Loucy (cell line): ENCODE measurements around the gene ALDH1A1.

Experiments used
- H2AFZ ChIP-seq: fragments of 200-600 bp; sonication (generic); 2 replicates; pipeline ENCODE4 v1.6.0; 2016; ENCODE audit warnings: antibody characterized with exemption, mild to moderate bottlenecking, low read length, moderate library complexity
- H3F3A ChIP-seq: fragments of 200-600 bp; 2 replicates; pipeline ENCODE4 v1.6.0; 2016; ENCODE audit warnings: antibody characterized with exemption, low read depth, mild to moderate bottlenecking
- H3K27me3 ChIP-seq: fragments of 200-600 bp; sonication (generic); 2 replicates; pipeline ENCODE4 v1.6.1; 2014; ENCODE audit warnings: low read length, mild to moderate bottlenecking; ENCODE audit not compliant: insufficient read depth, poor library complexity, severe bottlenecking
- H3K36me3 ChIP-seq: fragments of 200-600 bp; sonication (generic); 2 replicates; pipeline ENCODE4 v1.6.1; 2016; ENCODE audit warnings: low read length; ENCODE audit not compliant: insufficient read depth
- H3K4me1 ChIP-seq: fragments of 200-600 bp; sonication (generic); 2 replicates; pipeline ENCODE4 v1.5.1; 2014; ENCODE audit warnings: low read length, mild to moderate bottlenecking; ENCODE audit not compliant: insufficient read depth, poor library complexity, severe bottlenecking
- H3K4me2 ChIP-seq: fragments of 200-600 bp; sonication (generic); 2 replicates; pipeline ENCODE4 v1.6.0; 2014; ENCODE audit warnings: antibody characterized with exemption, low read length, low read depth, mild to moderate bottlenecking; ENCODE audit not compliant: poor library complexity, severe bottlenecking
- H3K4me3 ChIP-seq: fragments of 200-600 bp; sonication (generic); 2 replicates; pipeline ENCODE4 v1.5.1; 2014; ENCODE audit warnings: low read length, mild to moderate bottlenecking, mixed read lengths; ENCODE audit not compliant: poor library complexity, severe bottlenecking
- H3K79me2 ChIP-seq: fragments of 200-600 bp; sonication (generic); 2 replicates; pipeline ENCODE4 v1.6.1; 2014; ENCODE audit warnings: low read length; ENCODE audit not compliant: insufficient read depth
- H3K9ac ChIP-seq: fragments of 200-600 bp; sonication (generic); 2 replicates; pipeline ENCODE4 v1.6.0; 2014; ENCODE audit warnings: mild to moderate bottlenecking, low read depth, low read length, moderate library complexity; ENCODE audit not compliant: poor library complexity, severe bottlenecking
- H3K9me2 ChIP-seq: fragments of 200-600 bp; sonication (generic); replicated peaks from 2 replicates; pipeline ENCODE4 v1.6.1; 2016; ENCODE audit warnings: low read depth, low read length, mixed read lengths
- H3K9me3 ChIP-seq: fragments of 200-600 bp; sonication (generic); 2 replicates; pipeline ENCODE4 v1.6.1; 2014; ENCODE audit warnings: mild to moderate bottlenecking, antibody characterized with exemption, low read length, low read depth; ENCODE audit not compliant: insufficient read depth
- H4K20me1 ChIP-seq: fragments of 200-600 bp; sonication (generic); 2 replicates; pipeline ENCODE4 v1.6.0; 2014; ENCODE audit warnings: antibody characterized with exemption, low read length, mild to moderate bottlenecking; ENCODE audit not compliant: insufficient read depth, poor library complexity, severe bottlenecking
- CTCF ChIP-seq: fragments of 200-600 bp; sonication (generic); conservative IDR thresholded peaks from 2 replicates; pipeline ENCODE4 v1.5.1; 2014; ENCODE audit warnings: mild to moderate bottlenecking, antibody characterized with exemption, low read length
- EZH2phosphoT487 ChIP-seq: fragments of 200-600 bp; IDR thresholded peaks from 2 replicates; pipeline ENCODE4 v1.6.1; 2018; ENCODE audit warnings: antibody characterized with exemption, mild to moderate bottlenecking, moderate library complexity, borderline replicate concordance

The ALDH1A1 gene

DNA sequence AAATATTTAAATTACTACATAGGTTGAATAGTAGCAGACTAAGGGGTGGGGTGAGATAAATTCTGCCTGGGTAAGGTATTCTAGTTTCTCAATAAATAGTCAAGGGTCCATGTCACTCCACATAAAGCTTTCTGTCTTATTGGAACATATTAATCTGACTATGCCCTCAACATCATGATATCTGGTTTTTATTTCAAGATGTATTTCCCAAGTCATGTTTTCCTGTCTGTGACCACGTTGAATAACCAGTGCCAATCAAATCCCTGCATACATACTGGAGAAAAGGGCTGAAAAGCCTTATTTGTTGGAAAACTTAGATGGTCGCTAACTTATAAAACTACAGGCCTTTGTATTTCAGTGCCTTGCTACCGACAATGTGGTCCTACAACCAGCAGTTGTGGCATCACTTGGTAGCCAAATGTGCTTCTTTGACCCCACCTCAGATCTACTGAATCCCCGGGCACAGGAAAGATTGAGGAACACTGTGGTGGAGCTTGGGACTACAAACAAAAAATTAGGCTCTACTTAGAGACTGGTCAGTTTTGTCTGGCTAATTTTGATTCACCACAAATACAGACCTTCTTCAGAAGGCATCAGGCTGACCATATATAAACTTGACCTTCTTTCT, 39.4 kb downstream of the ALDH1A1 start:
- TF ChIP-seq CTCF (no peak), EZH2phosphoT487 (no peak)
- H3K79me2 ChIP-seq: no peaks in the 10 kb centered on the region
- no peak overlapping the region for H3K4me3 ChIP-seq
- H2AFZ ChIP-seq: no peak overlapping the region
- H3F3A ChIP-seq: no peaks in the 10 kb centered on the region
- no peak overlapping the region for H3K4me2 ChIP-seq
- H3K36me3 ChIP-seq: no peaks in the 10 kb centered on the region
- H4K20me1 ChIP-seq: no peaks in the 10 kb centered on the region
- no peaks in the 10 kb centered on the region for H3K27me3 ChIP-seq
- no peak overlapping the region for H3K9ac ChIP-seq
- no peaks in the 10 kb centered on the region for H3K9me3 ChIP-seq
- H3K9me2 ChIP-seq: no peaks in the 10 kb centered on the region
- no peaks in the 10 kb centered on the region for H3K4me1 ChIP-seq

DNA sequence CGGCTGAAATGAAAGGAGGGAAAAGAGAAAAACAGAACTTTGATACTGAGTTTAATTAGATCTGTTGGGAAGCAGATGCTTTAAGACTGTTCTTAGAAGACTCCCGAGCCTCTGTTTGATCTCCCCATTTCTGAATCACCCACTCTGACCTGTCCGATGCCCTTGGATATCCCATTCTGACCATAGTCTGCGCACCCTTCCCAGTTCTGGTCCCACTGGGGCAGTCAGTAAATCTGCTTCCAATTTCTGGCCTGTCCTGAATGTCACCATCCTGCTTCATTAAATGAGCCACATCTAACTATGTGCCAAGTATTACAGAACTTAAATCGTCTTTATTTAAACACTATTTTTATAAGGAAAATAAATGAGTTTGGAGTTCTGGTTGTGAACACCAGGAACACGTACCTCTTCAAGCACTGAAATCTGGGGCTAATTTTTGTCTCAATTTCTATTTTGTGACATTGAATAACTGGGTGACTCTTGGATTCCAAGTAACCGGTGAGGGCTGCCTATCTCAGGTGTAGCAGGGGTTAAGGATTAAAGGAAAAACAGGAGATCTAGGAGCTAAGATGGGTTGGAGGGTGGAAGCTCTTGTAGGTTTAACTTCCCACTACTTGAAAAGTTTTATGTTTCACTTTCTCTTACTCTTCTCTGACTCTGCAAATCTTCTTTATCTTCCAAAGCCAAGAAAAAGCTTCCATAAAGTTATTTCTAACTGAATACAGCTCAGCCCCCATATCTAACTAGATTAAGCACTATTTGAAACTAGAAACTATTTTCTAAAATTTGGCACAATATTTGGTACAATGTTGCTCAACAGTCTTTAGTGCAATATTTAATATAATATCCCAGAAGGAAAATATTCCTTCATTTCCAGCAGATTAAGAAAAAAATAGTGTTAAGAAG, 40.1 kb downstream of the ALDH1A1 start:
- no peaks in the 10 kb centered on the region for H3K27me3 ChIP-seq
- no peaks in the 10 kb centered on the region for H4K20me1 ChIP-seq
- H3K4me1 ChIP-seq: no peaks in the 10 kb centered on the region
- H3K4me3 ChIP-seq: no peak overlapping the region
- H3K79me2 ChIP-seq: no peaks in the 10 kb centered on the region
- no peaks in the 10 kb centered on the region for H3K36me3 ChIP-seq
- no peaks in the 10 kb centered on the region for H3K9me3 ChIP-seq
- no peaks in the 10 kb centered on the region for H3F3A ChIP-seq
- H3K9ac ChIP-seq: no peak overlapping the region
- TF ChIP-seq EZH2phosphoT487: no peak
- TF ChIP-seq CTCF: no peak
- no peak overlapping the region for H2AFZ ChIP-seq
- no peak overlapping the region for H3K4me2 ChIP-seq
- no peaks in the 10 kb centered on the region for H3K9me2 ChIP-seq

DNA sequence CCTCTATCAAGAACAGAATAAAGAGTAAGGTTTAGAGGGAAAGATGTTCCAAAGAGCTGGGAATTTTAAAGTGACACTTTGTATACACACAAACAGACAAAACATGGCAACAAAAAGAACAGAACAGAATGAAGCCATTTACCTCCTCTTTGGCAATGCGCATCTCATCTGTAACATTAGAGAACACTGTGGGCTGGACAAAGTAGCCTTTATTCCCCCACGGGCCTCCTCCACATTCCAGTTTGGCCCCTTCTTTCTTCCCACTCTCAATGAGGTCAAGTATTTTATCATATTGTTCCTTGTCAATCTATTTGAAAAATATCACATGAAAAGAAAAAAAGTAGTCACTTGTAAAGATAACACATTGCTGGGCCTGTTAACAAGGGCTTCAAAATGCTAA, 41.0 kb downstream of the ALDH1A1 start:
- Histone ChIP-seq H3K27me3 (no peaks in the 10 kb centered on the region), H2AFZ (no peak overlapping the region), H3K36me3 (no peaks in the 10 kb centered on the region), H3K79me2 (no peaks in the 10 kb centered on the region), H3K9ac (no peak overlapping the region), H3K4me2 (no peak overlapping the region), H3F3A (no peaks in the 10 kb centered on the region), H3K4me1 (no peaks in the 10 kb centered on the region), H3K9me2 (no peaks in the 10 kb centered on the region), H3K9me3 (no peaks in the 10 kb centered on the region), H4K20me1 (no peaks in the 10 kb centered on the region), H3K4me3 (no peak overlapping the region)
- TF ChIP-seq EZH2phosphoT487: no peak
- TF ChIP-seq CTCF: no peak
